HEK293 (cell line): ENCODE data around the gene SPTBN1.

Source experiments
- CTCF ChIA-PET: fragments of 350-600 bp; formaldehyde crosslinking; extraction: SDS; loops from one replicate; lab custom pipeline; 2021; ENCODE audit warnings: antibody characterized with exemption; lab: Yijun Ruan, JAX
- POLR2A ChIA-PET: fragments of 300-600 bp; formaldehyde crosslinking; extraction: SDS; loops from one replicate; lab custom pipeline; 2020; ENCODE audit warnings: antibody characterized with exemption, inconsistent platforms; lab: Yijun Ruan, JAX
- H3K27ac ChIP-seq: fragments of 200-500 bp; sonication (Bioruptor generic); 2 replicates; pipeline ENCODE4 v1.5.1; 2014; ENCODE audit warnings: low read depth, low read length, control low read depth, inconsistent platforms; ENCODE audit errors: extremely low read depth
- H3K36me3 ChIP-seq, 2 experiments: fragments of 200-500 bp in 1 of 2; sonication (Bioruptor generic) in 1 of 2; 1 replicate in 1 of 2; 2 replicates in 1 of 2; pipeline ENCODE4 v1.5.1; 2014 to 2017; ENCODE audit warnings: inconsistent platforms in 2 of 2, low read length in 2 of 2; ENCODE audit not compliant: control insufficient read depth in 2 of 2, insufficient read depth in 1 of 2
- H3K4me1 ChIP-seq: fragments of 200-500 bp; sonication (Bioruptor generic); 2 replicates; pipeline ENCODE4 v1.5.1; 2014; ENCODE audit warnings: mild to moderate bottlenecking, low read length, inconsistent platforms; ENCODE audit not compliant: control insufficient read depth, insufficient read depth
- H3K4me3 ChIP-seq: 2 replicates; pipeline ENCODE4 v1.5.1; 2011; ENCODE audit warnings: low read depth, mild to moderate bottlenecking, control low read depth, low read length, moderate library complexity
- H3K9me3 ChIP-seq: fragments of 200-500 bp; sonication (Bioruptor generic); 2 replicates; pipeline ENCODE4 v1.5.1; 2014; ENCODE audit warnings: low read depth, low read length, inconsistent platforms; ENCODE audit not compliant: control insufficient read depth, insufficient read depth
- SCRT2 ChIP-seq: fragments of 450-650 bp; formaldehyde crosslinking; IDR thresholded peaks from 2 replicates; pipeline ENCODE4 v1.5.1; 2016; ENCODE audit warnings: missing biosample characterization, missing genetic modification characterization
- SP2 ChIP-seq: fragments of 450-650 bp; formaldehyde crosslinking; IDR thresholded peaks from 2 replicates; pipeline ENCODE4 v1.5.1; 2016; ENCODE audit warnings: missing biosample characterization, missing genetic modification characterization
- WT1 ChIP-seq: fragments of 450-650 bp; formaldehyde crosslinking; IDR thresholded peaks from 2 replicates; pipeline ENCODE4 v1.5.1; 2016; ENCODE audit warnings: missing biosample characterization, missing genetic modification characterization
- ZBTB20 ChIP-seq: fragments of 450-650 bp; formaldehyde crosslinking; IDR thresholded peaks from 2 replicates; pipeline ENCODE4 v1.5.1; 2016; ENCODE audit warnings: missing biosample characterization, missing genetic modification characterization
- ZNF202 ChIP-seq: fragments of 450-650 bp; formaldehyde crosslinking; IDR thresholded peaks from 2 replicates; pipeline ENCODE4 v1.5.1; 2016; ENCODE audit warnings: missing biosample characterization, missing genetic modification characterization, borderline replicate concordance
- TF ChIP-seq, protein P1 (sequence below): fragments of 450-650 bp; formaldehyde crosslinking; IDR thresholded peaks from 2 replicates; pipeline ENCODE4 v1.5.1; 2016; ENCODE audit warnings: missing biosample characterization, missing genetic modification characterization, borderline replicate concordance
- TF ChIP-seq, protein P2 (sequence below): fragments of 450-650 bp; IDR thresholded peaks from 2 replicates; pipeline ENCODE4 v1.5.1; 2018; ENCODE audit warnings: missing biosample characterization, mild to moderate bottlenecking, missing genetic modification characterization
- TF ChIP-seq, protein P3 (sequence below): fragments of 450-650 bp; formaldehyde crosslinking; optimal IDR thresholded peaks from 2 replicates; pipeline ENCODE3; 2016; ENCODE audit warnings: missing biosample characterization, mild to moderate bottlenecking, missing genetic modification characterization

Gene SPTBN1

DNA sequence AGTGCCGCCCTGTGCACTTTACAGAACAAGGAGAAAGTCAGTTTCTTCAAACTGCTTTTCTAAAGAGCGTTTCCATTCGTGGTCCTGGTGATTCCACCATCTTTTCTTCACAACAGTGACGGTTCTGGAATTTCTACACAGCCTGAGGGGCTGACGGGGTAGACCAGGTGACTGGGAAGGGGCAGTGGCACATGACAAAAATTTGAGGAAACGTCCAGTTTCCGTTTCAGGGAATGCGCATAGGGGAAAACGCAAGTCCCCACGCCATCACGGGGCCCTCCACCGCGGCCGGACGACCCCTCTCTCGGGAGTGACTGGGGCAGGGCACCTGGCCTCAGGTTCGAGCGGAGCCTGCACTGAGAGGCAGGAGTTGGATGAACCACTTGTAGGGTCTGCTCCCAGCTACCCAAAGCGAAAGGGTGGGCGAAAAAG lies 980 bp upstream of the SPTBN1 start (continued):
- peak; percentile 99 for TF ChIP-seq ZBTB20 (tag by site-specific recombination)
- TF ChIP-seq ZNF202 (tag by site-specific recombination): no peak
- TF ChIP-seq, all 188 proteins: peak for 7

DNA sequence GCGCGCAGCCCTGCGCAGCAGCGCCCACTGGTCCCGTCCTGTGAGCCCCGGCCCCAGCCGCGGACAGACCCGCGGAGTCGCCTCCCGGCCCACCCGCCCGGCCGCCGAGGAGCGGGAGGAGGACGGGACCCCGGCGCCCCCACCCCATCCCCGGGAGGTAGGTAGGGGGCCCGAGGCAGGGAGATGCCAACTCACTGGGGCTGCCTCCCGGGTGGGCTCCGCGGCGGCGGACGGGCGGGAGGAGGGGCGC lies 160 bp downstream of the SPTBN1 start:
- Histone ChIP-seq H3K27ac (peak overlapping the region; percentile 88; the same call in 1 of the 2 replicates), H3K4me3 (peak overlapping the region; percentile 83), H3K4me1 (peaks cover 11% of the 10 kb centered on the region), H3K36me3 (no peaks in the 10 kb centered on the region; a peak in 1 of 3 replicates), H3K9me3 (no peaks in the 10 kb centered on the region)
- CTCF ChIA-PET: no interaction called here
- TF ChIP-seq WT1 (tag by site-specific recombination): no peak
- POLR2A ChIA-PET: no interaction called here

DNA sequence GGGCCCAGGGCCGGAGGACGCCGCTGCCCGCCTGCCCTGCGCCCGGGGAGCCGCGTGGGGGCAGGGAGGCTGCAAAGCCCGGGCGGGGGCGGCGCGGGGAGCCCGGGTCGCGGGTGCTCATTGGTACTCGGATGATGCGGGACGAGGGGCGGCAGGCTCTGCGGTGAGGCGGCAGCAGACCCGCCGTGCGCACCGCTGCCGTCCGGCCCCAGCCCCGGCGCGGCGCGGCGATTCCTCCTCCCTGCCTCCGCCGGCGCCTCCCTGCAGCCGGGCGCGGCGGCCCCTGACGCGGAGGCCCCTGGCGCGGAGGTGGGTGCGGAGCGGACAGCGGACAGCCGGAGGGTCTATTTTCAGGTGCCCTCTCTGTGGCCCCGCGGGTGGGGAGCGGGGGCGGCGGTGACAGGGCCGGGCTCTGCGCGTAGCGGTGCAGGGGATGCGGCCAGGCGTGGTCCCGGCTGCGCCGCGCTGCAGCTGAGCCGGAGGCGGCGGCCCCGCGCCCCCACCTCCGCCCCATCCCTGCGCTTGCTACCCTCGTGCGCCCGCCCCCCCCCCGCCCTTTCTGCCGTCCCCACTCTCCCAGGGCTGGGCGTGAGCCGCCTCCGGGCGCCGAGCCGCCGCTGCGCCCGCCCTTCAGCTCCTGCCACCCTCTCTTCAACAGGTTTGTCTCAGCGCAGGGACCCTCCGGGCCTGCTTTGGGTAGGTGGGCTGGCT lies 640 bp downstream of the SPTBN1 start:
- POLR2A ChIA-PET: interaction anchor here (0.6 to 1.8 kb wide), 3 partner anchors 10 to 24 kb away, joined by 3 to 8 read pairs (median 3); no protein-coding TSS in a partner anchor
- Histone ChIP-seq H3K9me3 (no peaks in the 10 kb centered on the region), H3K36me3 (no peaks in the 10 kb centered on the region; a peak in 1 of 3 replicates)
- TF ChIP-seq, protein P1, sequence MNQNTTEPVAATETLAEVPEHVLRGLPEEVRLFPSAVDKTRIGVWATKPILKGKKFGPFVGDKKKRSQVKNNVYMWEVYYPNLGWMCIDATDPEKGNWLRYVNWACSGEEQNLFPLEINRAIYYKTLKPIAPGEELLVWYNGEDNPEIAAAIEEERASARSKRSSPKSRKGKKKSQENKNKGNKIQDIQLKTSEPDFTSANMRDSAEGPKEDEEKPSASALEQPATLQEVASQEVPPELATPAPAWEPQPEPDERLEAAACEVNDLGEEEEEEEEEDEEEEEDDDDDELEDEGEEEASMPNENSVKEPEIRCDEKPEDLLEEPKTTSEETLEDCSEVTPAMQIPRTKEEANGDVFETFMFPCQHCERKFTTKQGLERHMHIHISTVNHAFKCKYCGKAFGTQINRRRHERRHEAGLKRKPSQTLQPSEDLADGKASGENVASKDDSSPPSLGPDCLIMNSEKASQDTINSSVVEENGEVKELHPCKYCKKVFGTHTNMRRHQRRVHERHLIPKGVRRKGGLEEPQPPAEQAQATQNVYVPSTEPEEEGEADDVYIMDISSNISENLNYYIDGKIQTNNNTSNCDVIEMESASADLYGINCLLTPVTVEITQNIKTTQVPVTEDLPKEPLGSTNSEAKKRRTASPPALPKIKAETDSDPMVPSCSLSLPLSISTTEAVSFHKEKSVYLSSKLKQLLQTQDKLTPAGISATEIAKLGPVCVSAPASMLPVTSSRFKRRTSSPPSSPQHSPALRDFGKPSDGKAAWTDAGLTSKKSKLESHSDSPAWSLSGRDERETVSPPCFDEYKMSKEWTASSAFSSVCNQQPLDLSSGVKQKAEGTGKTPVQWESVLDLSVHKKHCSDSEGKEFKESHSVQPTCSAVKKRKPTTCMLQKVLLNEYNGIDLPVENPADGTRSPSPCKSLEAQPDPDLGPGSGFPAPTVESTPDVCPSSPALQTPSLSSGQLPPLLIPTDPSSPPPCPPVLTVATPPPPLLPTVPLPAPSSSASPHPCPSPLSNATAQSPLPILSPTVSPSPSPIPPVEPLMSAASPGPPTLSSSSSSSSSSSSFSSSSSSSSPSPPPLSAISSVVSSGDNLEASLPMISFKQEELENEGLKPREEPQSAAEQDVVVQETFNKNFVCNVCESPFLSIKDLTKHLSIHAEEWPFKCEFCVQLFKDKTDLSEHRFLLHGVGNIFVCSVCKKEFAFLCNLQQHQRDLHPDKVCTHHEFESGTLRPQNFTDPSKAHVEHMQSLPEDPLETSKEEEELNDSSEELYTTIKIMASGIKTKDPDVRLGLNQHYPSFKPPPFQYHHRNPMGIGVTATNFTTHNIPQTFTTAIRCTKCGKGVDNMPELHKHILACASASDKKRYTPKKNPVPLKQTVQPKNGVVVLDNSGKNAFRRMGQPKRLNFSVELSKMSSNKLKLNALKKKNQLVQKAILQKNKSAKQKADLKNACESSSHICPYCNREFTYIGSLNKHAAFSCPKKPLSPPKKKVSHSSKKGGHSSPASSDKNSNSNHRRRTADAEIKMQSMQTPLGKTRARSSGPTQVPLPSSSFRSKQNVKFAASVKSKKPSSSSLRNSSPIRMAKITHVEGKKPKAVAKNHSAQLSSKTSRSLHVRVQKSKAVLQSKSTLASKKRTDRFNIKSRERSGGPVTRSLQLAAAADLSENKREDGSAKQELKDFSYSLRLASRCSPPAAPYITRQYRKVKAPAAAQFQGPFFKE: no peak
- TF ChIP-seq SCRT2 (tag by site-specific recombination) (peak; percentile 95; the same call in 1 of the 2 replicates), SP2 (peak; percentile 42)
- TF ChIP-seq, protein P2, sequence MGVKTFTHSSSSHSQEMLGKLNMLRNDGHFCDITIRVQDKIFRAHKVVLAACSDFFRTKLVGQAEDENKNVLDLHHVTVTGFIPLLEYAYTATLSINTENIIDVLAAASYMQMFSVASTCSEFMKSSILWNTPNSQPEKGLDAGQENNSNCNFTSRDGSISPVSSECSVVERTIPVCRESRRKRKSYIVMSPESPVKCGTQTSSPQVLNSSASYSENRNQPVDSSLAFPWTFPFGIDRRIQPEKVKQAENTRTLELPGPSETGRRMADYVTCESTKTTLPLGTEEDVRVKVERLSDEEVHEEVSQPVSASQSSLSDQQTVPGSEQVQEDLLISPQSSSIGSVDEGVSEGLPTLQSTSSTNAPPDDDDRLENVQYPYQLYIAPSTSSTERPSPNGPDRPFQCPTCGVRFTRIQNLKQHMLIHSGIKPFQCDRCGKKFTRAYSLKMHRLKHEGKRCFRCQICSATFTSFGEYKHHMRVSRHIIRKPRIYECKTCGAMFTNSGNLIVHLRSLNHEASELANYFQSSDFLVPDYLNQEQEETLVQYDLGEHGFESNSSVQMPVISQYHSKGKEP: peak; percentile 54; the same call in 1 of the 2 replicates
- TF ChIP-seq, protein P3, sequence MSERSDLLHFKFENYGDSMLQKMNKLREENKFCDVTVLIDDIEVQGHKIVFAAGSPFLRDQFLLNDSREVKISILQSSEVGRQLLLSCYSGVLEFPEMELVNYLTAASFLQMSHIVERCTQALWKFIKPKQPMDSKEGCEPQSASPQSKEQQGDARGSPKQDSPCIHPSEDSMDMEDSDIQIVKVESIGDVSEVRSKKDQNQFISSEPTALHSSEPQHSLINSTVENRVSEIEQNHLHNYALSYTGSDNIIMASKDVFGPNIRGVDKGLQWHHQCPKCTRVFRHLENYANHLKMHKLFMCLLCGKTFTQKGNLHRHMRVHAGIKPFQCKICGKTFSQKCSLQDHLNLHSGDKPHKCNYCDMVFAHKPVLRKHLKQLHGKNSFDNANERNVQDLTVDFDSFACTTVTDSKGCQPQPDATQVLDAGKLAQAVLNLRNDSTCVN: peak; percentile 29
- TF ChIP-seq, all 188 proteins: peak for 4
- Histone ChIP-seq H3K4me1 (peaks cover 11% of the 10 kb centered on the region), H3K4me3 (peak overlapping the region; percentile 83), H3K27ac (peak overlapping the region; percentile 88)
- CTCF ChIA-PET: interaction anchor here (0.6 kb wide), 1 partner anchor 8 kb away, joined by 3 read pairs; no protein-coding TSS in a partner anchor
